ENCODE data around the gene ARHGEF6. TPM values are rescaled to one million over a fixed set of nuclear protein-coding genes. Genes with fewer than 3 reads are reported as not detected.

Gene ARHGEF6
- total and polyA plus RNA-seq, 2 experiments from 2014 or later, result 4.3 to 7.7 TPM

DNA sequence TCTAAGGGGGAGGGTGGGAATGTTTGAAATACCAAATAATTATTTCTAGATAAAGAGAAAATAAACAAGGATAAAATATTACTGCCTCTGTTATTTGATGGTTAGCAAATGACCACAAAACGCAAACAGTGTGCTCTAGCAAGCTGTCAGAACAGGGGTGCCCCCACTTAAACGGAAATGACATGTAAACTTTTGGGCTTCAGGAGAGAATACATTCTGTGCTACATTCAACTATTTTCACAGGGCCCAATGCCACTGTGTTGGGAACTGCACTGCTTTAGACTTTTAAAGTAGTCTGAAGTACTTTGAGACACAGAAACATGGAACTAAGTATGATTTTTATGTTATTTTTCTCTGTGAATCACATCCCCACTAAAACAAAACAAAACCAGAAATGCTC lies 118.6 kb downstream of the ARHGEF6 start:
- H2AFZ ChIP-seq, result no peak overlapping the region
- H3K79me2 ChIP-seq (ENCODE audit: insufficient read depth), result no peaks in the 10 kb centered on the region
- DNase-seq, result no peak
- in situ Hi-C loops (cut with MboI), result no loop called here
- no peaks in the 10 kb centered on the region for H4K20me1 ChIP-seq (ENCODE audit: insufficient read depth)
- no peak overlapping the region for H3K4me2 ChIP-seq (ENCODE audit: unreplicated experiment)
- H3K9me2 ChIP-seq (ENCODE audit: insufficient read depth), result no peaks in the 10 kb centered on the region
- H3K27ac ChIP-seq, result no peak overlapping the region
- H3K36me3 ChIP-seq (ENCODE audit: low read depth), result no peaks in the 10 kb centered on the region
- H3F3A ChIP-seq (ENCODE audit: insufficient read depth), result no peaks in the 10 kb centered on the region
- TF ChIP-seq EZH2phosphoT487 (IDR thresholded peaks at IDR 0.05; ENCODE audit: insufficient read depth, low read depth) (no peak), EZH2 (IDR thresholded peaks at IDR 0.05; ENCODE audit: insufficient read depth, poor library complexity, severe bottlenecking) (no peak)
- H3K4me3 ChIP-seq, result no peak overlapping the region
- H3K9me3 ChIP-seq (ENCODE audit: low read depth), result no peaks in the 10 kb centered on the region
- no peaks in the 10 kb centered on the region for H3K27me3 ChIP-seq (replicated peaks; ENCODE audit: insufficient read depth)
- WGBS, 2 experiments (ENCODE audit: low coverage in 1 of 2, low lambda C conversion rate in 2 of 2, missing lambda C conversion rate in 2 of 2), result 36 to 50% methylated on average over 2 of the region's 2 CpGs
- no peaks in the 10 kb centered on the region for H3K4me1 ChIP-seq (ENCODE audit: insufficient read depth)
- no peak overlapping the region for H3K9ac ChIP-seq

DNA sequence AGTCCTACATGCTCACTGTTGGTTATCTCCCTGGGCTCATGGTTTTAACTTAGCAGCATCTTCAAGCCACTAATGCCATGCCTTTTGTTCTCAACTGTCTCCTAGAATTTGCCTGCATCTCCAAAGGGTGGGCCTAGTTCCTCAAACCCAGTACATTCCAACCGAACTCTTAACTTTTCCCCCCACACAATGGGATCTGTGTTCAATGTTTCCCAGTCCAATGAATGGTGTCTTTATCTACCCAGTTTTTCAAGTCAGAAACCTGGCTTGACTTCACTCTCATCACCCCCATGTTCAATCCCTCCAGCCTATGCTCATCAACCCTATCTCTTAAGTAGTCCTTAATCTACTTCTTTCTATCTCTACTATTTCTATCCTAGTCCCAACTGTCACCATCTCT lies 119.8 kb downstream of the ARHGEF6 start:
- no peaks in the 10 kb centered on the region for H3K4me1 ChIP-seq (ENCODE audit: insufficient read depth)

DNA sequence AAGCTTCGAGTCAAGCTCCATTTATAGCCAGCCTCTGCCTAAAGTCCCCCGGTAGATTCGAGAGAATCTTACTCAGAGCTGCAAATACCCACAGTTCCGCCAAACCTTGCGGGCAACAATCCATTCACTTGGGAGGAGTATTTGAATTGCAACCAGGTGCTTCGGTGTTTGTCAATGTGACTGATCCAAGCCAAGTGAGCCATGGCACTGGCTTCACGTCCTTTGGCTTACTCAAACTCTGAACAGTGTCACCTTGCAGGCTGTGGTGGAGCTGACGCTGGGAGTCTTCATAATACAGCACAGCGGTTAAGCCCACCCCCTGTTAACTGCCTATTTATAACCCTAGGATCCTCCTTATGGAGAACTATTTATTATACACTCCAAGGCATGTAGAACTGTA lies 121.6 kb downstream of the ARHGEF6 start:
- Histone ChIP-seq H3K27ac (no peak overlapping the region), H4K20me1 (ENCODE audit: insufficient read depth) (no peaks in the 10 kb centered on the region), H3K9me3 (ENCODE audit: low read depth) (no peaks in the 10 kb centered on the region), H3F3A (ENCODE audit: insufficient read depth) (no peaks in the 10 kb centered on the region), H3K4me1 (ENCODE audit: insufficient read depth) (no peaks in the 10 kb centered on the region), H2AFZ (no peak overlapping the region), H3K27me3 (replicated peaks; ENCODE audit: insufficient read depth) (no peaks in the 10 kb centered on the region), H3K36me3 (ENCODE audit: low read depth) (no peaks in the 10 kb centered on the region), H3K4me2 (ENCODE audit: unreplicated experiment) (no peak overlapping the region), H3K9me2 (ENCODE audit: insufficient read depth) (no peaks in the 10 kb centered on the region), H3K79me2 (ENCODE audit: insufficient read depth) (no peaks in the 10 kb centered on the region), H3K4me3 (no peak overlapping the region), H3K9ac (no peak overlapping the region)
- TF ChIP-seq EZH2phosphoT487 (IDR thresholded peaks at IDR 0.05; ENCODE audit: insufficient read depth, low read depth) (no peak), EZH2 (IDR thresholded peaks at IDR 0.05; ENCODE audit: insufficient read depth, poor library complexity, severe bottlenecking) (no peak)
- no peak for DNase-seq
- in situ Hi-C loops (cut with MboI), result no loop called here
- WGBS, 2 experiments (ENCODE audit: low coverage in 1 of 2, low lambda C conversion rate in 2 of 2, missing lambda C conversion rate in 2 of 2), result 89 to 90% methylated on average over 8 to 9 of the region's 9 CpGs

More for the DNA sequence above, 119.8 kb downstream of the ARHGEF6 start:
- Histone ChIP-seq H3F3A (ENCODE audit: insufficient read depth) (no peaks in the 10 kb centered on the region), H3K9me3 (ENCODE audit: low read depth) (no peaks in the 10 kb centered on the region), H3K9me2 (ENCODE audit: insufficient read depth) (no peaks in the 10 kb centered on the region), H3K27me3 (replicated peaks; ENCODE audit: insufficient read depth) (no peaks in the 10 kb centered on the region), H2AFZ (no peak overlapping the region), H4K20me1 (ENCODE audit: insufficient read depth) (no peaks in the 10 kb centered on the region), H3K36me3 (ENCODE audit: low read depth) (no peaks in the 10 kb centered on the region), H3K4me3 (no peak overlapping the region), H3K4me2 (ENCODE audit: unreplicated experiment) (no peak overlapping the region), H3K9ac (no peak overlapping the region), H3K27ac (no peak overlapping the region), H3K79me2 (ENCODE audit: insufficient read depth) (no peaks in the 10 kb centered on the region)
- DNase-seq, result no peak
- in situ Hi-C loops (cut with MboI), result no loop called here
- no peak for TF ChIP-seq EZH2 (IDR thresholded peaks at IDR 0.05; ENCODE audit: insufficient read depth, poor library complexity, severe bottlenecking)
- no peak for TF ChIP-seq EZH2phosphoT487 (IDR thresholded peaks at IDR 0.05; ENCODE audit: insufficient read depth, low read depth)
- WGBS, 2 experiments (ENCODE audit: low coverage in 1 of 2, low lambda C conversion rate in 2 of 2, missing lambda C conversion rate in 2 of 2), result 100% methylated on average over 1 of the region's 1 CpG

DNA sequence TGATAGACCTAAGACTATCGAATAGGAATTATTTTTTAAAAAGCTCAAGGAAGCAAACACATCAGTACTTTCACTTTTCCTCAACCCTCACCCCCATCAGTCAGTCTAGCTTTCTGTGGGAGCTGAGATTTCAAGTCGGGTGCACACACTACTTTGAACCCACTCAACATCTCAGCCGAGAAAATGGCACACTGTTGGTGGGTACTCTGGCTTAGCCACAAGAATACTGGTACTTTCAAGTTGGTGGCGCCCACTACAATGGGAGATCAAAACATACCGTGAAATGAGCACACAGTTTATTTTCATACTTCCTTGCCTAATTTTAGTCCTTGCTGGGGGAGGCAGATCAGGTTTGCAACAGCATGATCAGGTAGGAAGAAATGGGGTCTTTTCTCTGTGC lies 122.6 kb downstream of the ARHGEF6 start:
- Histone ChIP-seq H3K27ac (no peak overlapping the region), H3F3A (ENCODE audit: insufficient read depth) (no peaks in the 10 kb centered on the region), H2AFZ (no peak overlapping the region), H3K9me2 (ENCODE audit: insufficient read depth) (no peaks in the 10 kb centered on the region), H3K36me3 (ENCODE audit: low read depth) (no peaks in the 10 kb centered on the region), H3K79me2 (ENCODE audit: insufficient read depth) (no peaks in the 10 kb centered on the region), H4K20me1 (ENCODE audit: insufficient read depth) (no peaks in the 10 kb centered on the region), H3K4me3 (no peak overlapping the region), H3K4me1 (ENCODE audit: insufficient read depth) (no peaks in the 10 kb centered on the region), H3K9me3 (ENCODE audit: low read depth) (no peaks in the 10 kb centered on the region), H3K27me3 (replicated peaks; ENCODE audit: insufficient read depth) (no peaks in the 10 kb centered on the region), H3K4me2 (ENCODE audit: unreplicated experiment) (no peak overlapping the region), H3K9ac (no peak overlapping the region)
- 54 to 72% methylated on average over 5 of the region's 5 CpGs for WGBS, 2 experiments (ENCODE audit: low coverage in 1 of 2, low lambda C conversion rate in 2 of 2, missing lambda C conversion rate in 2 of 2)
- DNase-seq, result no peak
- TF ChIP-seq EZH2phosphoT487 (IDR thresholded peaks at IDR 0.05; ENCODE audit: insufficient read depth, low read depth) (no peak), EZH2 (IDR thresholded peaks at IDR 0.05; ENCODE audit: insufficient read depth, poor library complexity, severe bottlenecking) (no peak)
- in situ Hi-C loops (cut with MboI), result no loop called here
